ENCODE results near the gene NR2E1.

Gene NR2E1
- 0 to 0.07 reads per million in 2 donors for total RNA-seq

GRCh38 chr6:108165714-108166663, at the start of gene NR2E1:
TSS of gene NR2E1 (plus strand) at chr6:108166022. CDS start at chr6:108166766, 744 bp downstream.
- no peak for DNase-seq

- DNase-seq, result no peak
These were observed 49.0 kb upstream of the NR2E1 start for GRCh38 chr6:108116546-108117426.

- peak in 1 of 5 experiments; percentile 48 for DNase-seq
These were observed 48.1 kb upstream of the NR2E1 start for GRCh38 chr6:108117427-108118358.

- no peak for DNase-seq
These were observed 47.5 kb upstream of the NR2E1 start for GRCh38 chr6:108118359-108118724.

GRCh38 chr6:108118810-108119768, 46.7 kb upstream of the NR2E1 start:
- DNase-seq, result peak in 1 of 5 experiments; percentile 33

GRCh38 chr6:108119769-108120141, 46.1 kb upstream of the NR2E1 start:
- no peak for DNase-seq

- no peak for DNase-seq
These were observed 45.5 kb upstream of the NR2E1 start for GRCh38 chr6:108120311-108120710.

GRCh38 chr6:108121612-108122011, 44.2 kb upstream of the NR2E1 start:
- no peak for DNase-seq

- no peak for DNase-seq
These were observed 42.3 kb upstream of the NR2E1 start for GRCh38 chr6:108123481-108123929.

GRCh38 chr6:108123946-108124345, 41.9 kb upstream of the NR2E1 start:
- no peak for DNase-seq

- DNase-seq, result no peak
These were observed 38.8 kb upstream of the NR2E1 start for GRCh38 chr6:108127056-108127455.

GRCh38 chr6:108127826-108128225, 38.0 kb upstream of the NR2E1 start:
- no peak for DNase-seq

- DNase-seq, result no peak
These were observed 35.6 kb upstream of the NR2E1 start for GRCh38 chr6:108130262-108130661.

- no peak for DNase-seq
These were observed 33.0 kb upstream of the NR2E1 start for GRCh38 chr6:108132863-108133262.

- peak in 1 of 5 experiments; percentile 60 for DNase-seq
These were observed 32.1 kb upstream of the NR2E1 start for GRCh38 chr6:108133594-108134179.

- DNase-seq, result no peak
These were observed 31.4 kb upstream of the NR2E1 start for GRCh38 chr6:108134213-108134970.

- DNase-seq, result no peak
These were observed 23.6 kb upstream of the NR2E1 start for GRCh38 chr6:108142240-108142639.

GRCh38 chr6:108145639-108146038, 20.2 kb upstream of the NR2E1 start:
- DNase-seq, result no peak

GRCh38 chr6:108152446-108152845, 13.4 kb upstream of the NR2E1 start:
- no peak for DNase-seq

All from T-helper 2 cell (primary cell).